ENCODE results near the gene NHSL1.

GRCh38 chr6:138440758-138441357, 58.4 kb downstream of the NHSL1 start:
- TF ChIP-seq CTCF (IDR thresholded peaks at IDR 0.05) (no peak), POLR2A (IDR thresholded peaks at IDR 0.05) (no peak)
